Measurements from ENCODE around the gene ITGAL.

GRCh38 chr16:30499284-30499683 is 26.7 kb downstream of the ITGAL start:
- TF ChIP-seq CTCF (IDR thresholded peaks at IDR 0.05) (no peak), POLR2A (IDR thresholded peaks at IDR 0.05) (no peak)
